CD14-positive monocyte (primary cell): ENCODE measurements around the gene KRTAP10-3. TPM values are rescaled to one million over a fixed set of nuclear protein-coding genes. Genes with fewer than 3 reads are reported as not detected.

ENCODE experiments used
- DNase-seq, 3 donors: peaks; one replicate each; pipeline ENCODE4 v3.0.0-alpha.2; 2011 to 2022
- H2AFZ ChIP-seq: 2 replicates; pipeline ENCODE4 v1.6.0; 2012; ENCODE audit warnings: mild to moderate bottlenecking, low read depth, low read length, inconsistent platforms; ENCODE audit not compliant: insufficient read depth, poor library complexity, severe bottlenecking
- H3K27ac ChIP-seq, 2 donors: 1 replicate in 1 of 2; 2 replicates in 1 of 2; pipeline ENCODE4 v1.5.1; 2012 to 2013; ENCODE audit warnings: low read length in 2 of 2, control low read depth in 1 of 2, inconsistent platforms in 1 of 2, low read depth in 1 of 2, mild to moderate bottlenecking in 1 of 2
- H3K27me3 ChIP-seq, 2 donors: one replicate each; pipeline versions ENCODE4 v1.6.0 to v1.6.1; 2011 to 2013; ENCODE audit warnings: low read length in 2 of 2; ENCODE audit not compliant: control insufficient read depth in 2 of 2, insufficient read depth in 2 of 2
- H3K36me3 ChIP-seq, 2 donors: replicated peaks in 1 of 2; 1 replicate in 1 of 2; 2 replicates in 1 of 2; pipeline versions ENCODE4 v1.5.1 to v1.6.1; 2012 to 2013; ENCODE audit warnings: low read length in 2 of 2, control low read depth in 1 of 2, inconsistent platforms in 1 of 2, mild to moderate bottlenecking in 1 of 2; ENCODE audit not compliant: insufficient read depth in 2 of 2, control insufficient read depth in 1 of 2
- H3K4me1 ChIP-seq, 2 donors: 1 replicate in 1 of 2; 2 replicates in 1 of 2; pipeline versions ENCODE4 v1.5.1 to v1.6.1; 2012 to 2013; ENCODE audit warnings: low read length in 2 of 2, control low read depth in 1 of 2, inconsistent platforms in 1 of 2, mild to moderate bottlenecking in 1 of 2, moderate library complexity in 1 of 2; ENCODE audit not compliant: insufficient read depth in 2 of 2, control insufficient read depth in 1 of 2
- H3K4me2 ChIP-seq: replicated peaks from 2 replicates; pipeline ENCODE3; 2012; ENCODE audit warnings: low read length, moderate library complexity, mild to moderate bottlenecking; ENCODE audit not compliant: poor library complexity, severe bottlenecking; ENCODE audit errors: extremely low read depth
- H3K4me3 ChIP-seq, 3 experiments: fragments of 200-600 bp in 1 of 3; sonication (generic) in 1 of 3; replicated peaks in 1 of 3; 1 replicate in 2 of 3; 2 replicates in 1 of 3; pipeline ENCODE4 v1.5.1; 2011 to 2013; ENCODE audit warnings: low read length in 3 of 3, mild to moderate bottlenecking in 3 of 3, control low read depth in 2 of 3, low read depth in 2 of 3, inconsistent platforms in 1 of 3, moderate library complexity in 1 of 3
- H3K79me2 ChIP-seq: 2 replicates; pipeline ENCODE4 v1.6.0; 2012; ENCODE audit warnings: mild to moderate bottlenecking, control low read depth, inconsistent platforms, low read length, moderate library complexity; ENCODE audit not compliant: insufficient read depth
- H3K9ac ChIP-seq: 2 replicates; pipeline ENCODE4 v1.6.0; 2017; ENCODE audit warnings: low read length, mild to moderate bottlenecking; ENCODE audit not compliant: insufficient read depth, poor library complexity, severe bottlenecking
- H3K9me3 ChIP-seq, 2 donors: replicated peaks in 1 of 2; 1 replicate in 1 of 2; 2 replicates in 1 of 2; pipeline versions ENCODE4 v1.5.1 to v1.6.1; 2012 to 2013; ENCODE audit warnings: low read length in 2 of 2, control low read depth in 1 of 2; ENCODE audit not compliant: control insufficient read depth in 1 of 2, insufficient read depth in 1 of 2
- H4K20me1 ChIP-seq: 2 replicates; pipeline ENCODE4 v1.6.0; 2012; ENCODE audit warnings: mild to moderate bottlenecking, low read length, control low read depth, moderate library complexity; ENCODE audit not compliant: insufficient read depth
- H3K27ac Mint-ChIP-seq, 7 donors: one replicate each; pipeline ENCODE4 v1.8.0; 2020; ENCODE audit warnings: mild to moderate bottlenecking in 7 of 7, mixed read lengths in 7 of 7, moderate library complexity in 6 of 7, inconsistent platforms in 2 of 7
- H3K27me3 Mint-ChIP-seq, 3 donors: one replicate each; pipeline ENCODE4 v1.8.0; 2021 to 2022; ENCODE audit warnings: low read depth in 3 of 3, mild to moderate bottlenecking in 3 of 3, mixed read lengths in 3 of 3, moderate library complexity in 3 of 3, inconsistent platforms in 1 of 3
- H3K36me3 Mint-ChIP-seq, 2 donors: one replicate each; pipeline ENCODE4 v1.8.0; 2020; ENCODE audit warnings: mixed read lengths in 2 of 2, inconsistent platforms in 1 of 2, mild to moderate bottlenecking in 1 of 2
- H3K4me1 Mint-ChIP-seq: one replicate; pipeline ENCODE4 v1.8.0; 2020; ENCODE audit warnings: mild to moderate bottlenecking, mixed read lengths
- H3K4me3 Mint-ChIP-seq, 2 donors: one replicate each; pipeline ENCODE4 v1.8.0; 2020; ENCODE audit warnings: mild to moderate bottlenecking in 2 of 2, mixed read lengths in 2 of 2, moderate library complexity in 1 of 2
- H3K9me3 Mint-ChIP-seq, 7 donors: one replicate each; pipeline ENCODE4 v1.8.0; 2020 to 2022; ENCODE audit warnings: mixed read lengths in 7 of 7, mild to moderate bottlenecking in 6 of 7, moderate library complexity in 6 of 7, inconsistent platforms in 2 of 7
- WGBS: methylation state at CpG from one replicate; pipeline ENCODE4 v1.1.5; 2013; ENCODE audit warnings: missing lambda C conversion rate; ENCODE audit not compliant: insufficient coverage; 5-methylcytosine and 5-hydroxymethylcytosine counted together
- intact Hi-C, 2 donors: fragments of 100-400 bp; cut with micrococcal nuclease; formaldehyde crosslinking; loops; one replicate each; pipeline versions ENCODE4 v1.15.0 to v1.15.1; 2023
- polyA plus RNA-seq, 3 donors: library from polyadenylated mRNA; depleted of rRNA in 1 of 3; unstranded in 2 of 3; stranded (reverse) in 1 of 3; fragments of 300-500 nt in 2 of 3; fragments of >200 nt in 1 of 3; fragmentation: Illumina TruSeq in 2 of 3; gene quantifications; 1 replicate in 2 of 3; 2 replicates in 1 of 3; pipeline ENCODE4 v1.2.3, GENCODE V29; 2012 to 2021
- TF ChIP-seq, protein P1 (sequence below): fragments of 200-600 bp; IDR thresholded peaks from one replicate; pipeline ENCODE4 v1.8.0; 2022; ENCODE audit warnings: antibody characterized with exemption, mild to moderate bottlenecking

Gene KRTAP10-3
- polyA plus RNA-seq, 3 donors = not detected

GRCh38 chr21:44532712-44533111, 25.9 kb downstream of the KRTAP10-3 start:
- no peaks in the 10 kb centered on the region for H3K36me3 Mint-ChIP-seq
- no peaks in the 10 kb centered on the region for H3K9me3 ChIP-seq
- H3K9me3 Mint-ChIP-seq = peaks cover 0 to 4% (median 0%) of the 10 kb centered on the region in 7 donors
- TF ChIP-seq, protein P1, sequence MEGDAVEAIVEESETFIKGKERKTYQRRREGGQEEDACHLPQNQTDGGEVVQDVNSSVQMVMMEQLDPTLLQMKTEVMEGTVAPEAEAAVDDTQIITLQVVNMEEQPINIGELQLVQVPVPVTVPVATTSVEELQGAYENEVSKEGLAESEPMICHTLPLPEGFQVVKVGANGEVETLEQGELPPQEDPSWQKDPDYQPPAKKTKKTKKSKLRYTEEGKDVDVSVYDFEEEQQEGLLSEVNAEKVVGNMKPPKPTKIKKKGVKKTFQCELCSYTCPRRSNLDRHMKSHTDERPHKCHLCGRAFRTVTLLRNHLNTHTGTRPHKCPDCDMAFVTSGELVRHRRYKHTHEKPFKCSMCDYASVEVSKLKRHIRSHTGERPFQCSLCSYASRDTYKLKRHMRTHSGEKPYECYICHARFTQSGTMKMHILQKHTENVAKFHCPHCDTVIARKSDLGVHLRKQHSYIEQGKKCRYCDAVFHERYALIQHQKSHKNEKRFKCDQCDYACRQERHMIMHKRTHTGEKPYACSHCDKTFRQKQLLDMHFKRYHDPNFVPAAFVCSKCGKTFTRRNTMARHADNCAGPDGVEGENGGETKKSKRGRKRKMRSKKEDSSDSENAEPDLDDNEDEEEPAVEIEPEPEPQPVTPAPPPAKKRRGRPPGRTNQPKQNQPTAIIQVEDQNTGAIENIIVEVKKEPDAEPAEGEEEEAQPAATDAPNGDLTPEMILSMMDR = no peak
- H3K9ac ChIP-seq = no peak overlapping the region
- H4K20me1 ChIP-seq = no peaks in the 10 kb centered on the region
- no peaks in the 10 kb centered on the region for H3K27me3 ChIP-seq
- 94% methylated on average over 12 of the region's 16 CpGs for WGBS
- H3K27me3 Mint-ChIP-seq = peaks cover 0 to 17% (median 13%) of the 10 kb centered on the region in 3 donors
- no peak overlapping the region for H2AFZ ChIP-seq
- DNase-seq = no peak
- no peak overlapping the region for H3K4me3 ChIP-seq
- H3K4me2 ChIP-seq = no peak overlapping the region
- no peaks in the 10 kb centered on the region for H3K36me3 ChIP-seq
- no peaks in the 10 kb centered on the region for H3K4me1 Mint-ChIP-seq
- H3K4me3 Mint-ChIP-seq = no peak overlapping the region
- peak overlapping the region in 1 of 7 donors; percentile 24 for H3K27ac Mint-ChIP-seq
- H3K79me2 ChIP-seq = no peaks in the 10 kb centered on the region
- no peaks in the 10 kb centered on the region for H3K4me1 ChIP-seq
- no peak overlapping the region for H3K27ac ChIP-seq
- intact Hi-C loops = no loop called here

GRCh38 chr21:44531606-44532564, 26.7 kb downstream of the KRTAP10-3 start:
- Histone ChIP-seq H3K9ac (no peak overlapping the region), H3K36me3 (no peaks in the 10 kb centered on the region), H3K27ac (no peak overlapping the region), H3K27me3 (no peaks in the 10 kb centered on the region), H3K4me1 (no peaks in the 10 kb centered on the region), H3K4me3 (no peak overlapping the region), H4K20me1 (no peaks in the 10 kb centered on the region), H3K4me2 (no peak overlapping the region), H3K79me2 (no peaks in the 10 kb centered on the region), H3K9me3 (no peaks in the 10 kb centered on the region), H2AFZ (no peak overlapping the region)
- H3K27me3 Mint-ChIP-seq = peaks cover 1 to 17% (median 9%) of the 10 kb centered on the region in 3 donors
- H3K36me3 Mint-ChIP-seq = no peaks in the 10 kb centered on the region
- peaks cover 0 to 4% (median 0%) of the 10 kb centered on the region in 7 donors for H3K9me3 Mint-ChIP-seq
- no peak for DNase-seq
- intact Hi-C loops = no loop called here
- WGBS = 87% methylated on average over 27 of the region's 30 CpGs
- no peak overlapping the region for H3K4me3 Mint-ChIP-seq
- TF ChIP-seq, protein P1 = no peak
- no peaks in the 10 kb centered on the region for H3K4me1 Mint-ChIP-seq
- H3K27ac Mint-ChIP-seq = no peak overlapping the region
